GM12878 (cell line): ENCODE data around the gene MYBBP1A. TPM values are rescaled to one million over a fixed set of nuclear protein-coding genes. Genes with fewer than 3 reads are reported as not detected.

Experiments used
- ATAC-seq: fragments of 200-7000 bp; cut with Tn5 transposase; 3 replicates; pipeline ENCODE4 v1.9.1; 2020; ENCODE audit warnings: mild to moderate bottlenecking, moderate library complexity
- BruUV-seq: library from RNA; stranded (reverse); fragments of 400-500 nt; replicated peaks from 2 replicates; lab custom pipeline; 2021; lab: Mats Ljungman, UMichigan
- CTCF ChIA-PET: fragments of 300-600 bp; sonication (Branson Sonifier 250); formaldehyde crosslinking; extraction: SDS; loops from one replicate; lab custom pipeline; 2021; ENCODE audit warnings: inconsistent platforms; lab: Yijun Ruan, JAX
- POLR2A ChIA-PET: fragments of 350-600 bp; formaldehyde crosslinking; extraction: SDS; loops from one replicate; lab custom pipeline; 2021; ENCODE audit warnings: inconsistent platforms; lab: Charles Lee
- RAD21 ChIA-PET: fragments of 300-600 bp; sonication (Branson Sonifier 250); formaldehyde crosslinking; loops from one replicate; lab custom pipeline; 2023; ENCODE audit warnings: antibody characterized with exemption; ENCODE audit not compliant: unreplicated experiment; lab: Charles Lee
- SMC1A ChIA-PET: fragments of 300-600 bp; sonication (Branson Sonifier 250); formaldehyde crosslinking; loops from one replicate; lab custom pipeline; 2023; ENCODE audit not compliant: unreplicated experiment, uncharacterized antibody; lab: Charles Lee
- DNase-seq: peaks from one replicate; pipeline ENCODE4 v3.0.0-alpha.2; 2011; ENCODE audit warnings: low read depth, low spot score
- FAIRE-seq: peaks from 3 replicates; lab custom pipeline; 2011; peaks lifted over from hg19 to GRCh38; lab: Jason Lieb, UNC
- H2AFZ ChIP-seq: 2 replicates; pipeline ENCODE4 v1.6.0; 2011; ENCODE audit warnings: low read depth, low read length, control low read depth; ENCODE audit not compliant: control insufficient read depth
- H3K27ac ChIP-seq: 2 replicates; pipeline ENCODE4 v1.5.1; 2011; ENCODE audit warnings: control low read depth; ENCODE audit not compliant: control insufficient read depth, insufficient read depth
- H3K27me3 ChIP-seq, 2 experiments: replicated peaks in 1 of 2; 2 replicates each; pipeline versions ENCODE4 v1.6.0 to v1.6.1; 2011; ENCODE audit warnings: low read length in 1 of 2; ENCODE audit not compliant: control insufficient read depth in 2 of 2, insufficient read depth in 2 of 2
- H3K36me3 ChIP-seq, 2 experiments: 2 replicates each; pipeline ENCODE4 v1.5.1; 2011; ENCODE audit warnings: low read length in 1 of 2; ENCODE audit not compliant: control insufficient read depth in 2 of 2, insufficient read depth in 2 of 2
- H3K4me1 ChIP-seq: 2 replicates; pipeline ENCODE4 v1.6.1; 2011; ENCODE audit warnings: mild to moderate bottlenecking, low read length, moderate library complexity, mixed read lengths; ENCODE audit not compliant: control insufficient read depth, insufficient read depth
- H3K4me2 ChIP-seq: 2 replicates; pipeline ENCODE4 v1.6.0; 2011; ENCODE audit warnings: control low read depth; ENCODE audit not compliant: control insufficient read depth, insufficient read depth
- H3K4me3 ChIP-seq: fragments of 200-600 bp; sonication (generic); 2 replicates; pipeline ENCODE4 v1.5.1; 2016
- H3K79me2 ChIP-seq: 2 replicates; pipeline ENCODE4 v1.6.0; 2011; ENCODE audit warnings: low read length; ENCODE audit not compliant: control insufficient read depth, insufficient read depth
- H3K9ac ChIP-seq: 2 replicates; pipeline ENCODE4 v1.8.0; 2011; ENCODE audit warnings: low read length, control low read depth, mixed read lengths; ENCODE audit not compliant: control insufficient read depth, insufficient read depth
- H3K9me3 ChIP-seq: replicated peaks from 3 replicates; pipeline ENCODE4 v1.5.1; 2011; ENCODE audit warnings: mild to moderate bottlenecking, low read length; ENCODE audit not compliant: control insufficient read depth, insufficient read depth
- H4K20me1 ChIP-seq: 2 replicates; pipeline ENCODE4 v1.6.0; 2011; ENCODE audit not compliant: control insufficient read depth, insufficient read depth
- BACH1 ChIP-seq: fragments of 450-650 bp; IDR thresholded peaks from 2 replicates; pipeline ENCODE4 v1.6.1; 2017; ENCODE audit warnings: mild to moderate bottlenecking, borderline replicate concordance
- IKZF2 ChIP-seq, 2 experiments: fragments of 450-650 bp; IDR thresholded peaks; 2 replicates each; pipeline ENCODE4 v1.6.1; 2017; ENCODE audit warnings: mild to moderate bottlenecking in 2 of 2, moderate library complexity in 2 of 2
- POLR2A ChIP-seq: IDR thresholded peaks from 2 replicates; pipeline ENCODE4 v1.6.1; 2011; ENCODE audit warnings: low read depth, mild to moderate bottlenecking, low read length
- RELA ChIP-seq: fragments of 450-650 bp; IDR thresholded peaks from 2 replicates; pipeline ENCODE4 v1.8.0; 2014; ENCODE audit warnings: borderline replicate concordance; ENCODE audit not compliant: partially characterized antibody
- WGBS: methylation state at CpG from one replicate; pipeline ENCODE4 v1.1.6; 2016; ENCODE audit warnings: low lambda C conversion rate; ENCODE audit not compliant: insufficient replicate concordance, insufficient coverage; ENCODE audit errors: missing lambda C conversion rate; 5-methylcytosine and 5-hydroxymethylcytosine counted together
- in situ Hi-C: fragments of 300-500 bp; cut with MboI; formaldehyde crosslinking; loops from 9 replicates; pipeline ENCODE4 v1.14.3; 2018; ENCODE audit warnings: mixed read lengths
- intact Hi-C: fragments of 100-400 bp; cut with micrococcal nuclease; formaldehyde crosslinking; loops from one replicate; pipeline ENCODE4 v1.14.2; 2022; ENCODE audit not compliant: unreplicated experiment
- polyA plus RNA-seq, 11 experiments: library from polyadenylated mRNA; depleted of rRNA in 4 of 11; unstranded in 6 of 11; stranded (reverse) in 5 of 11; fragments of >200 nt; fragmentation: Nextera tagmentation in 4 of 11; fragmentation: Illumina TruSeq in 1 of 11; extraction: Ambion mirVana in 4 of 11; extraction: Trizol in 1 of 11; gene quantifications; 1 replicate in 1 of 11; 2 replicates in 10 of 11; pipeline versions ENCODE4 v1.2.1 to v1.2.3, GENCODE V29; 2011 to 2016; ENCODE audit warnings: inconsistent platforms in 2 of 11, missing spikeins in 2 of 11, low read depth in 1 of 11
- total RNA-seq, 4 experiments: library from RNA; depleted of rRNA in 3 of 4; stranded (reverse); fragments of >200 nt in 3 of 4; fragmentation: Illumina TruSeq in 1 of 4; extraction: Trizol in 1 of 4; gene quantifications; 2 replicates each; pipeline versions ENCODE4 v1.2.1 to v1.2.3, GENCODE V29; 2013 to 2021
- TF ChIP-seq, protein P1 (sequence below): fragments of 450-650 bp; IDR thresholded peaks from 2 replicates; pipeline ENCODE4 v1.6.1; 2016; ENCODE audit warnings: mild to moderate bottlenecking

The MYBBP1A gene
- total and polyA plus RNA-seq, 10 of the 15 experiments (the other 5 are each of a cell fraction or from before 2014, with no cell fraction given): 2.5 to 121 (median 71.6) TPM

DNA sequence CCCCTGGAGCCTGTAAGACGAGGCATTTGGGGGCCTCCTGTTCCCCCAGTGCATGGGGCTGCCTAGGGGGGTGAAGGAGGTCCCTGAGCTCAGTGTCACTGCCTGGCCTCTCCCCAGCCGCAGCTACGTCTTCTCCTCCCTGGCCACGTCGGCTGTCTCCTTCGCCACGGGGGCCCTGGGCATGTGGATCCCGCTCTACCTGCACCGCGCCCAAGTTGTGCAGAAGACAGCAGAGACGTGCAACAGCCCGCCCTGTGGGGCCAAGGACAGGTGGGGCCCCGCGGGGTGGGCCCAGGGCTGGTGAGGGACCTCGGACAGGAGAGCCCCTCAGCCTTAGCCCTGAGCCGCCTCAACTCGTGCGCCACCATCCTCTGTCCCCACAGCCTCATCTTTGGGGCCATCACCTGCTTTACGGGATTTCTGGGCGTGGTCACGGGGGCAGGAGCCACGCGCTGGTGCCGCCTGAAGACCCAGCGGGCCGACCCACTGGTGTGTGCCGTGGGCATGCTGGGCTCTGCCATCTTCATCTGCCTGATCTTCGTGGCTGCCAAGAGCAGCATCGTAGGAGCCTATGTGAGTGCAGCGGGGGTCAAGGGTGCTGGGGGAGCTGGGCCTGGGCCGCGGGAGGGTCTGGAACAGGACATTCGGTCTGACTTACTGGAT is 22.2 kb downstream of the MYBBP1A start:
- ChIA-PET CTCF (no interaction called here), RAD21 (no interaction called here), POLR2A (no interaction called here), SMC1A (no interaction called here)
- WGBS: 60% methylated on average over 33 of the region's 33 CpGs
- BruUV-seq: no TSS peak
- Histone ChIP-seq H3K79me2 (no peaks in the 10 kb centered on the region), H3K36me3 (peaks cover 0 to 2% of the 10 kb centered on the region in 2 experiments; a peak in 1 of 4 replicates), H3K4me3 (no peak overlapping the region), H3K27ac (no peak overlapping the region), H3K4me1 (no peaks in the 10 kb centered on the region), H4K20me1 (no peaks in the 10 kb centered on the region), H3K9me3 (no peaks in the 10 kb centered on the region), H3K4me2 (no peak overlapping the region), H3K27me3 (no peaks in the 10 kb centered on the region), H3K9ac (no peak overlapping the region), H2AFZ (no peak overlapping the region)
- in situ Hi-C loops (no loop called here), intact Hi-C loops (no loop called here)
- no peak for FAIRE-seq
- DNase-seq: no peak
- TF ChIP-seq BACH1 (no peak), POLR2A (peak; percentile 38; the same call in 1 of the 2 replicates), IKZF2 (IDR thresholded peaks at IDR 0.05) (no peak), RELA (no peak)
- TF ChIP-seq, protein P1, sequence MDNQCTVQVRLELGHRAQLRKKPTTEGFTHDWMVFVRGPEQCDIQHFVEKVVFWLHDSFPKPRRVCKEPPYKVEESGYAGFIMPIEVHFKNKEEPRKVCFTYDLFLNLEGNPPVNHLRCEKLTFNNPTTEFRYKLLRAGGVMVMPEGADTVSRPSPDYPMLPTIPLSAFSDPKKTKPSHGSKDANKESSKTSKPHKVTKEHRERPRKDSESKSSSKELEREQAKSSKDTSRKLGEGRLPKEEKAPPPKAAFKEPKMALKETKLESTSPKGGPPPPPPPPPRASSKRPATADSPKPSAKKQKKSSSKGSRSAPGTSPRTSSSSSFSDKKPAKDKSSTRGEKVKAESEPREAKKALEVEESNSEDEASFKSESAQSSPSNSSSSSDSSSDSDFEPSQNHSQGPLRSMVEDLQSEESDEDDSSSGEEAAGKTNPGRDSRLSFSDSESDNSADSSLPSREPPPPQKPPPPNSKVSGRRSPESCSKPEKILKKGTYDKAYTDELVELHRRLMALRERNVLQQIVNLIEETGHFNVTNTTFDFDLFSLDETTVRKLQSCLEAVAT: no peak
- no peak for ATAC-seq
